ENCODE results near the gene LSMEM2. TPM values are rescaled to one million over a fixed set of nuclear protein-coding genes. Genes with fewer than 3 reads are reported as not detected.

The LSMEM2 gene
- total and polyA plus RNA-seq, 9 of the 15 experiments (the other 6 are each of a cell fraction or from before 2014, with no cell fraction given), result not detected

GRCh38 chr3:50260027-50260941 is 18.6 kb upstream of the LSMEM2 start (continued):
- TF ChIP-seq, protein P1, sequence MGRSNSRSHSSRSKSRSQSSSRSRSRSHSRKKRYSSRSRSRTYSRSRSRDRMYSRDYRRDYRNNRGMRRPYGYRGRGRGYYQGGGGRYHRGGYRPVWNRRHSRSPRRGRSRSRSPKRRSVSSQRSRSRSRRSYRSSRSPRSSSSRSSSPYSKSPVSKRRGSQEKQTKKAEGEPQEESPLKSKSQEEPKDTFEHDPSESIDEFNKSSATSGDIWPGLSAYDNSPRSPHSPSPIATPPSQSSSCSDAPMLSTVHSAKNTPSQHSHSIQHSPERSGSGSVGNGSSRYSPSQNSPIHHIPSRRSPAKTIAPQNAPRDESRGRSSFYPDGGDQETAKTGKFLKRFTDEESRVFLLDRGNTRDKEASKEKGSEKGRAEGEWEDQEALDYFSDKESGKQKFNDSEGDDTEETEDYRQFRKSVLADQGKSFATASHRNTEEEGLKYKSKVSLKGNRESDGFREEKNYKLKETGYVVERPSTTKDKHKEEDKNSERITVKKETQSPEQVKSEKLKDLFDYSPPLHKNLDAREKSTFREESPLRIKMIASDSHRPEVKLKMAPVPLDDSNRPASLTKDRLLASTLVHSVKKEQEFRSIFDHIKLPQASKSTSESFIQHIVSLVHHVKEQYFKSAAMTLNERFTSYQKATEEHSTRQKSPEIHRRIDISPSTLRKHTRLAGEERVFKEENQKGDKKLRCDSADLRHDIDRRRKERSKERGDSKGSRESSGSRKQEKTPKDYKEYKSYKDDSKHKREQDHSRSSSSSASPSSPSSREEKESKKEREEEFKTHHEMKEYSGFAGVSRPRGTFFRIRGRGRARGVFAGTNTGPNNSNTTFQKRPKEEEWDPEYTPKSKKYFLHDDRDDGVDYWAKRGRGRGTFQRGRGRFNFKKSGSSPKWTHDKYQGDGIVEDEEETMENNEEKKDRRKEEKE (IDR thresholded peaks at IDR 0.05; ENCODE audit: borderline replicate concordance in 1 of 2, control insufficient read depth in 1 of 2, low read depth in 2 of 2, low read length in 1 of 2), result no peak
- TF ChIP-seq USF2 (CRISPR knock-in tag; IDR thresholded peaks at IDR 0.05) (no peak), LARP7 (IDR thresholded peaks at IDR 0.05) (no peak), TEAD1 (CRISPR knock-in tag; IDR thresholded peaks at IDR 0.05) (no peak), EZH2 (IDR thresholded peaks at IDR 0.05; ENCODE audit: borderline replicate concordance, low read depth, low read length) (no peak), KDM2B (CRISPR knock-in tag; IDR thresholded peaks at IDR 0.05) (no peak), ATF7 (IDR thresholded peaks at IDR 0.05) (peak; percentile 97), TARDBP (IDR thresholded peaks at IDR 0.05) (no peak), ZNF121 (CRISPR knock-in tag; conservative IDR thresholded peaks at IDR 0.05) (no peak), EHMT2 (IDR thresholded peaks at IDR 0.05) (no peak), GTF2E2 (tag; IDR thresholded peaks at IDR 0.05) (no peak), CTBP1 (IDR thresholded peaks at IDR 0.05; ENCODE audit: borderline replicate concordance) (peak; percentile 54; the same call in 1 of the 2 replicates), CTCFL (IDR thresholded peaks at IDR 0.05; ENCODE audit: borderline replicate concordance, insufficient read depth, low read depth, low read length, poor library complexity, severe bottlenecking) (peak; percentile 91), JUND (IDR thresholded peaks at IDR 0.05; ENCODE audit: borderline replicate concordance, low read depth, low read length) (peak; percentile 95), JUND (tag; IDR thresholded peaks at IDR 0.05; ENCODE audit: borderline replicate concordance, low read depth, low read length) (peak; percentile 88; the same call in 1 of the 3 replicates), MCM3 (IDR thresholded peaks at IDR 0.05) (no peak), ZNF551 (CRISPR knock-in tag; IDR thresholded peaks at IDR 0.05) (no peak), NELFE (IDR thresholded peaks at IDR 0.05; ENCODE audit: insufficient read depth, insufficient read length) (no peak), KAT7 (CRISPR knock-in tag; IDR thresholded peaks at IDR 0.05; ENCODE audit: borderline replicate concordance) (no peak), RBM14 (IDR thresholded peaks at IDR 0.05; ENCODE audit: borderline replicate concordance, insufficient read depth, low read depth, low read length) (no peak), ZNF449 (CRISPR knock-in tag; IDR thresholded peaks at IDR 0.05) (no peak)
